Keratinocyte (primary cell): ENCODE data around the gene CCDC150.

ENCODE experiments used
- EZH2 ChIP-seq: IDR thresholded peaks from one replicate; pipeline ENCODE4 v1.6.1; 2012; ENCODE audit warnings: inconsistent platforms, mild to moderate bottlenecking, low read length, moderate library complexity
- TF ChIP-seq, protein P1 (sequence below), 3 experiments: IDR thresholded peaks in 1 of 3; conservative IDR thresholded peaks in 1 of 3; optimal IDR thresholded peaks in 1 of 3; 2 replicates in 2 of 3; 3 replicates in 1 of 3; pipeline versions ENCODE3 to v1.5.1; 2011; ENCODE audit warnings: low read length in 3 of 3, mild to moderate bottlenecking in 3 of 3, moderate library complexity in 2 of 3, control low read depth in 1 of 3, inconsistent platforms in 1 of 3; ENCODE audit not compliant: insufficient read depth in 2 of 3; ENCODE audit errors: extremely low read depth in 1 of 3

DNA sequence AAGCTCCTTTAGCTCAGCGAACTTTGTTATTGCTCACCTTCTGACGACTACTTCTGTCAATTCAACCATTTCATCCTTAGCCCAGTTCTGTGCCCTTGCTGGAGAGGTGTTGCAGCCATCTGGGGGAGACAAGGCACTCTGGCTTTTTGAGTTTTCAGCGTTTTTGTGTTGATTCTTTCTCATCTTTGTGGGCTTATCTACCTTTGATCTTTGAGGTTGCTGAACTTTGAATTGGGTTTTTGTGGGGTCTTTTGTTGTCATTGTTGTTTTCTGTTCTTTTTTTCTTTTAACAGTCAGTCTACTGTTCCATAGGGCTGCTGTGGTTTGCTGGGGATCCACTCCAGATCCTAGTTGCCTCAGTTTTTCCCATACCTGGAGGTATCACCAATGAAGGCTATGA is 102.7 kb downstream of the CCDC150 start:
- TF ChIP-seq, protein P1, sequence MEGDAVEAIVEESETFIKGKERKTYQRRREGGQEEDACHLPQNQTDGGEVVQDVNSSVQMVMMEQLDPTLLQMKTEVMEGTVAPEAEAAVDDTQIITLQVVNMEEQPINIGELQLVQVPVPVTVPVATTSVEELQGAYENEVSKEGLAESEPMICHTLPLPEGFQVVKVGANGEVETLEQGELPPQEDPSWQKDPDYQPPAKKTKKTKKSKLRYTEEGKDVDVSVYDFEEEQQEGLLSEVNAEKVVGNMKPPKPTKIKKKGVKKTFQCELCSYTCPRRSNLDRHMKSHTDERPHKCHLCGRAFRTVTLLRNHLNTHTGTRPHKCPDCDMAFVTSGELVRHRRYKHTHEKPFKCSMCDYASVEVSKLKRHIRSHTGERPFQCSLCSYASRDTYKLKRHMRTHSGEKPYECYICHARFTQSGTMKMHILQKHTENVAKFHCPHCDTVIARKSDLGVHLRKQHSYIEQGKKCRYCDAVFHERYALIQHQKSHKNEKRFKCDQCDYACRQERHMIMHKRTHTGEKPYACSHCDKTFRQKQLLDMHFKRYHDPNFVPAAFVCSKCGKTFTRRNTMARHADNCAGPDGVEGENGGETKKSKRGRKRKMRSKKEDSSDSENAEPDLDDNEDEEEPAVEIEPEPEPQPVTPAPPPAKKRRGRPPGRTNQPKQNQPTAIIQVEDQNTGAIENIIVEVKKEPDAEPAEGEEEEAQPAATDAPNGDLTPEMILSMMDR (optimal IDR thresholded peaks at IDR 0.05 in 1 of 3, IDR thresholded peaks at IDR 0.05 in 1 of 3, conservative IDR thresholded peaks at IDR 0.05 in 1 of 3; ENCODE audit: extremely low read depth in 1 of 3, insufficient read depth in 2 of 3, low read length in 3 of 3): no peak
- TF ChIP-seq EZH2: no peak
